Ovary (tissue), 9 donors: Measurements from ENCODE around the gene USP25. TPM values are rescaled to one million over a fixed set of nuclear protein-coding genes. Genes with fewer than 3 reads are reported as not detected.

Experiments
- DNase-seq, 5 donors: peaks; one replicate each; pipeline ENCODE4 v3.0.0-alpha.2; 2019 to 2020
- H3K27ac ChIP-seq, 2 donors: fragments of 200-600 bp; one replicate each; pipeline versions ENCODE4 v1.5.1 to v1.8.0; 2019 to 2022
- H3K27me3 ChIP-seq: fragments of 200-600 bp; one replicate; pipeline ENCODE4 v1.8.0; 2022
- H3K36me3 ChIP-seq: fragments of 200-600 bp; sonication (generic); one replicate; pipeline ENCODE4 v1.5.1; 2019
- H3K4me1 ChIP-seq: one replicate; pipeline ENCODE4 v1.8.1; 2013; ENCODE audit warnings: mild to moderate bottlenecking, moderate library complexity; ENCODE audit not compliant: insufficient read depth
- H3K4me3 ChIP-seq: fragments of 200-600 bp; sonication (generic); one replicate; pipeline ENCODE4 v1.5.1; 2017
- H3K9me3 ChIP-seq, 2 donors: fragments of 200-600 bp in 1 of 2; sonication (generic) in 1 of 2; one replicate each; pipeline versions ENCODE4 v1.5.1 to v1.8.1; 2013 to 2019; ENCODE audit warnings: mild to moderate bottlenecking in 1 of 2, moderate library complexity in 1 of 2
- EP300 ChIP-seq: sonication (generic); formaldehyde crosslinking; IDR thresholded peaks from one replicate; pipeline ENCODE4 v1.6.1; 2017; ENCODE audit warnings: antibody characterized with exemption
- POLR2A ChIP-seq: fragments of 450-650 bp; IDR thresholded peaks from one replicate; pipeline ENCODE4 v1.6.1; 2017; ENCODE audit warnings: antibody characterized with exemption, mild to moderate bottlenecking, moderate library complexity
- WGBS, 3 donors: extraction: QIAGEN DNeasy Blood & Tissue Kit in 1 of 3; methylation state at CpG; one replicate each; pipeline versions ENCODE4 v1.1.5 to v1.1.7; 2013 to 2017; 5-methylcytosine and 5-hydroxymethylcytosine counted together
- intact Hi-C, 4 donors: fragments of 100-400 bp; cut with DNase I; formaldehyde crosslinking; loops; one replicate each; pipeline versions ENCODE4 v1.11.0 to v1.15.1; 2022 to 2023
- polyA plus RNA-seq, 2 donors: library from polyadenylated mRNA; stranded (reverse); fragments of 200-250 nt in 1 of 2; fragments of 350-450 nt in 1 of 2; fragmentation: Illumina TruSeq in 1 of 2; extraction: RNeasy Lipid Tissue Mini Kit (QIAGEN cat#74804) in 1 of 2; gene quantifications; one replicate each; pipeline ENCODE4 v1.2.3, GENCODE V29; 2013 to 2014
- total RNA-seq, 7 donors: library from RNA; depleted of rRNA in 2 of 7; stranded (reverse); fragments of >200 nt in 2 of 7; fragmentation: NEBNext Ultra II Directional in 3 of 7; extraction: Animal tissue kit (Norgen Biotek cat#: 25700) in 3 of 7; gene quantifications; one replicate each; pipeline versions ENCODE4 v1.1.0 to v1.2.4, GENCODE V29; 2016 to 2023
- TF ChIP-seq, protein P1 (sequence below), 3 donors: fragments of 450-650 bp in 2 of 3; fragments of 200-600 bp in 1 of 3; IDR thresholded peaks; one replicate each; pipeline versions ENCODE4 v1.5.1 to v1.8.0; 2016 to 2022; ENCODE audit warnings: antibody characterized with exemption in 3 of 3, mild to moderate bottlenecking in 1 of 3
- donor health status: DM: no; HTN: no; CAD: no; lungs with moderate emphysema.
- donor health status: DM: no; HTN: no; CAD: no.
- donor health status: Bipolar disorder and iron deficiency.
- donor health status: DM: yes; HTN: yes; CAD: no.
- donor health status: DM: no; HTN: no; CAD: no.
- donor health status: DM: yes; HTN: yes; CAD: no.

Gene USP25
- total and polyA plus RNA-seq, 9 donors: 11.9 to 40.8 (median 34.9) TPM

DNA sequence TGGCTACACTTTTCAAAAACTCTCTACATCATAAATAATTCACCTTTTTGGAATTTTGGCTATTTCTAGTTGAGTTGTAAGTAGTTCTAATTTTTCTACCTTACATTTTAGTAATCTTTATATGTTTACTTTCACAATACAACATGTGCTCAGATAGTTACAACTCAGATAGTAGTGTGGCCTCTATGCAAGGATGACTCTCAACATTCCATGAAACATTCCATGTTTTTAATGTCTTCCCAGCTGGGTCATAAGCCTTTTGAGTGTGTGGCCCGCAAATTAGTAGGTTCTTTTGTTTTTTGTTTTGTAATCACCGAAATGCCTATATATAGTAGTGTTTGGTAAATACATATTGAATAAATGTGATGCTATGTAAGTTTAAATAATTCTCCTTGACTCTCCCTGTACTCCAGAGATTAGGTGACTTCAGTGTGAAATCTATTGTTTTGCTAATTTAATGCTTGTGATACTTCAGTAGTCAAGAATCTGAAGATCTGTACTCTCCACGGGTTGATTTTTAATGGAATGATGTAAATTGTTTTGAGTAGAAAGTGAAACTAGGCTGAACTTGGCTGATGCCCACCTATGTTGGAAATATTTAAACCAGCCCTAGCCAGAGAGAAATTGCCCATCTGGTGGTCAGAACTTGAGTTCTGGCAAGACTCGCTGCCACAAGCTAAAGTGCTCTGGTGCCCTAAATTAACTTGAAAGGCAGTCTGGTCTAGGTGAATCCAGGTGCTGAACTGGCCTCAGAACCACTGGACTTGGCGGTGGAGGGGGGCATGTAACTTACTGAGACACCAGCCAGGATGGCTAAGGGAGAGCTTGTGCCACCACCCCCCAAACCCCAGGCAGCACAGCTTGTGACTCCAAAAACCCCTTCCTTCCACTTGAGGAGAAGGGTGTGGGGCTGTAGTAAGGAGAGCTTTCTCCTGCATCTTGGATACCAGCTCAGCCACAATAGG, 165.6 kb downstream of the USP25 start:
- Histone ChIP-seq H3K27me3 (no peaks in the 10 kb centered on the region), H3K36me3 (no peaks in the 10 kb centered on the region), H3K4me1 (peaks cover 4% of the 10 kb centered on the region), H3K9me3 (no peaks in the 10 kb centered on the region), H3K27ac (no peak overlapping the region), H3K4me3 (no peak overlapping the region)
- TF ChIP-seq POLR2A (no peak), EP300 (no peak)
- TF ChIP-seq, protein P1, sequence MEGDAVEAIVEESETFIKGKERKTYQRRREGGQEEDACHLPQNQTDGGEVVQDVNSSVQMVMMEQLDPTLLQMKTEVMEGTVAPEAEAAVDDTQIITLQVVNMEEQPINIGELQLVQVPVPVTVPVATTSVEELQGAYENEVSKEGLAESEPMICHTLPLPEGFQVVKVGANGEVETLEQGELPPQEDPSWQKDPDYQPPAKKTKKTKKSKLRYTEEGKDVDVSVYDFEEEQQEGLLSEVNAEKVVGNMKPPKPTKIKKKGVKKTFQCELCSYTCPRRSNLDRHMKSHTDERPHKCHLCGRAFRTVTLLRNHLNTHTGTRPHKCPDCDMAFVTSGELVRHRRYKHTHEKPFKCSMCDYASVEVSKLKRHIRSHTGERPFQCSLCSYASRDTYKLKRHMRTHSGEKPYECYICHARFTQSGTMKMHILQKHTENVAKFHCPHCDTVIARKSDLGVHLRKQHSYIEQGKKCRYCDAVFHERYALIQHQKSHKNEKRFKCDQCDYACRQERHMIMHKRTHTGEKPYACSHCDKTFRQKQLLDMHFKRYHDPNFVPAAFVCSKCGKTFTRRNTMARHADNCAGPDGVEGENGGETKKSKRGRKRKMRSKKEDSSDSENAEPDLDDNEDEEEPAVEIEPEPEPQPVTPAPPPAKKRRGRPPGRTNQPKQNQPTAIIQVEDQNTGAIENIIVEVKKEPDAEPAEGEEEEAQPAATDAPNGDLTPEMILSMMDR (IDR thresholded peaks at IDR 0.05): no peak
- 57 to 65% (median 63%) methylated on average over 5 of the region's 5 CpGs for WGBS, 3 donors
- intact Hi-C loops: no loop called here
- no peak for DNase-seq

DNA sequence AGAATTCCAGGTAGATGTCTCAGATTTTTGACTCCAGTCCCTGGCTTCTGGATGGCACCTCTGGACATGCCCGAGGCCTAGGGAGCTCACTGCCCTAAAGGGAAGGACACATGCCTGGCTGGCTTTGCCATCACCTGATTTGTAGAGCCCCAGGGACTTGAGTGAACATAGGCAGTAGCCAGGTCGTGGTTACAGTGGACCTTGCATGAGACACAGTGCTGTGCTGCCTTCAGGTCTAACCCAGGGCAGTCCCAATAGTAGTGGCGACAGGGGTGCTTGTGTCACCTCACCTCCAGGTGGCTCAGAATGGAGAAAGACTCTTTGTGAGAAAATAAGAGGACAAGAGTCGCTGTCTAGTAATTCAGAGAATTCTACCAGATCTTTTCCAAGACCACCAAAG, 166.7 kb downstream of the USP25 start:
- Histone ChIP-seq H3K4me3 (no peak overlapping the region), H3K4me1 (peaks cover 4% of the 10 kb centered on the region), H3K27ac (no peak overlapping the region), H3K36me3 (no peaks in the 10 kb centered on the region), H3K9me3 (no peaks in the 10 kb centered on the region), H3K27me3 (no peaks in the 10 kb centered on the region)
- TF ChIP-seq POLR2A (no peak), EP300 (no peak)
- TF ChIP-seq, protein P1 (IDR thresholded peaks at IDR 0.05): no peak
- DNase-seq: no peak
- 90 to 96% (median 91%) methylated on average over 4 of the region's 4 CpGs for WGBS, 3 donors
- intact Hi-C loops: no loop called here

DNA sequence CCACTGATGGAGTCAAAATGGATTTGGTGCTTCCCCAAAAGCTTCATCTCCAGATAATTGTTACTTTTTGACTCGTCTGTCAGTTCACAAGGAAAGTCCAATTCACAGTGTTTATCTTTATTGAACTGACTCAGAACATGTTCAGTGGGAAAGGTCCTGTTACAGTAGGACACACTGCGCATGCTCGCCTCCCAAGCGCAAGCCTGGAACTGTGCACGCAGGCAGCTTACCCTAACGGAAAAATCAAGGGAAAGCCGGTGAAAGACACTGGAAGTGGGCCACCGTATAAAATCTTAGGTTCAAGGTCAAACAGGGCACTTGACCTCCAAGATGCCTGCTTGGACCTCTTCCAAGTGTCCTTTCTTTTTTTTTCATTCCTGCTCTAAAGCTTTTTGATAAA, 174.6 kb downstream of the USP25 start:
- no peak for DNase-seq
- Histone ChIP-seq H3K4me3 (no peak overlapping the region), H3K9me3 (no peaks in the 10 kb centered on the region), H3K36me3 (no peaks in the 10 kb centered on the region), H3K27me3 (no peaks in the 10 kb centered on the region), H3K27ac (no peak overlapping the region), H3K4me1 (no peaks in the 10 kb centered on the region)
- TF ChIP-seq POLR2A (no peak), EP300 (no peak)
- TF ChIP-seq, protein P1 (IDR thresholded peaks at IDR 0.05): no peak
- intact Hi-C loops: loop anchor here in 1 of 4 donors (10.0 kb wide), 1 partner anchor 1380 kb away; no protein-coding TSS in a partner anchor
- WGBS, 3 donors: 89 to 90% (median 90%) methylated on average over 8 of the region's 8 CpGs

DNA sequence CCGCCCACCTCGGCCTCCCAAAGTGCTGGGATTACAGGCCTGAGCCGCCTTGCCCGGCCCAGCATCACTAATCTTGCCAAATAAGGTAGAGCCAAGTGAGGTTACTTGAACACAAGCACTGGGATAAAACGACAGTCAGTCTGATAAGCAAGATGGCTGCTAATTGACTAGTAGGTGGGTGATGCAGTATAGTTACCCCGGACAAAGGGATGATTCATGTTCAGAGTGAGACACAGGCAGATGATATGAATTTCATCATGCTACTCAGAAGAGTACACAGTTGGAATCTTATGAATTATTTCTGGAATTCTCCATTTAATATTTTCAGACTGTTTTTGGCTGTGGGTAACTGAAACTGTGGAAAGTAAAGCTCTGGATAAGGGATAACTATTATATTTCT, 178.4 kb downstream of the USP25 start:
- Histone ChIP-seq H3K27ac (no peak overlapping the region), H3K4me3 (no peak overlapping the region), H3K4me1 (no peaks in the 10 kb centered on the region), H3K27me3 (no peaks in the 10 kb centered on the region), H3K9me3 (no peaks in the 10 kb centered on the region), H3K36me3 (no peaks in the 10 kb centered on the region)
- 87% methylated on average over 6 of the region's 6 CpGs for WGBS, 3 donors
- no peak for DNase-seq
- intact Hi-C loops: loop anchor here in 1 of 4 donors (10.0 kb wide), 1 partner anchor 1377 kb away; no protein-coding TSS in a partner anchor
- no peak for TF ChIP-seq EP300
- TF ChIP-seq, protein P1 (IDR thresholded peaks at IDR 0.05): no peak
- no peak for TF ChIP-seq POLR2A
